K562 (cell line): ENCODE results near the gene STUB1. TPM values are rescaled to one million over a fixed set of nuclear protein-coding genes. Genes with fewer than 3 reads are reported as not detected.
A peak's percentile ranks its signal among the peaks of the same experiment; 100 is the strongest.

ENCODE experiments used
- ATAC-seq: fragments of 200-7000 bp; cut with Tn5 transposase; 3 replicates; pipeline ENCODE4 v1.9.1; 2020; ENCODE audit warnings: moderate library complexity
- BruUV-seq: library from RNA; stranded (reverse); fragments of 400-500 nt; replicated peaks from 2 replicates; lab custom pipeline; 2021; lab: Mats Ljungman, UMichigan
- CTCF ChIA-PET: fragments of 300-600 bp; formaldehyde crosslinking; extraction: SDS; loops from one replicate; lab custom pipeline; 2021; ENCODE audit warnings: low intra/inter-chr PET ratio; lab: Yijun Ruan, JAX
- POLR2A ChIA-PET: fragments of 300-600, 350-650 bp; sonication (Branson Sonifier 250); formaldehyde crosslinking; extraction: SDS; loops from one replicate; lab custom pipeline; 2021; ENCODE audit warnings: antibody characterized with exemption, inconsistent platforms; lab: Yijun Ruan, JAX
- DNase-seq, 4 experiments: peaks; one replicate each; pipeline versions ENCODE4 v3.0.0 to v3.0.0-alpha.2; 2011 to 2018; ENCODE audit warnings: low spot score in 3 of 4, mixed read lengths in 3 of 4; ENCODE audit errors: extremely low read depth in 1 of 4
- FAIRE-seq: peaks from 2 replicates; lab custom pipeline; 2011; peaks lifted over from hg19 to GRCh38; lab: Jason Lieb, UNC
- H2AFZ ChIP-seq: 2 replicates; pipeline ENCODE4 v1.6.0; 2011; ENCODE audit warnings: low read depth, low read length, control low read depth, inconsistent platforms
- H3K27ac ChIP-seq: fragments of 200-600 bp; 3 replicates; pipeline ENCODE4 v1.8.0; 2011; ENCODE audit warnings: low read depth, mild to moderate bottlenecking, control low read depth, inconsistent platforms, low read length, moderate library complexity, mixed read lengths; ENCODE audit errors: extremely low read depth
- H3K27me3 ChIP-seq, 2 experiments: fragments of 300-600 bp in 1 of 2; 2 replicates in 1 of 2; 3 replicates in 1 of 2; pipeline versions ENCODE4 v1.6.0 to v1.8.0; 2011; ENCODE audit warnings: inconsistent platforms in 2 of 2, low read length in 2 of 2, mild to moderate bottlenecking in 1 of 2, mixed read lengths in 1 of 2, moderate library complexity in 1 of 2; ENCODE audit not compliant: control insufficient read depth in 2 of 2, insufficient read depth in 2 of 2
- H3K36me3 ChIP-seq: fragments of 300-600 bp; 3 replicates; pipeline ENCODE4 v1.8.0; 2011; ENCODE audit warnings: mild to moderate bottlenecking, low read length, inconsistent platforms; ENCODE audit not compliant: control insufficient read depth, insufficient read depth
- H3K4me1 ChIP-seq, 2 experiments: fragments of 200-600 bp in 1 of 2; replicated peaks in 1 of 2; 2 replicates in 1 of 2; 3 replicates in 1 of 2; pipeline versions ENCODE4 v1.5.1 to v1.8.0; 2011; ENCODE audit warnings: inconsistent platforms in 2 of 2, low read length in 2 of 2, mild to moderate bottlenecking in 1 of 2, mixed read lengths in 1 of 2, moderate library complexity in 1 of 2; ENCODE audit not compliant: control insufficient read depth in 2 of 2, insufficient read depth in 2 of 2
- H3K4me2 ChIP-seq: 2 replicates; pipeline ENCODE4 v1.6.1; 2011; ENCODE audit warnings: low read length, control low read depth, inconsistent platforms, mixed read lengths; ENCODE audit not compliant: insufficient read depth
- H3K4me3 ChIP-seq: fragments of 200-600 bp; sonication (generic), shearing (Covaris generic); 2 replicates; pipeline ENCODE4 v1.5.1; 2016; ENCODE audit warnings: control low read depth, inconsistent platforms
- H3K79me2 ChIP-seq: fragments of 200-600 bp; 3 replicates; pipeline ENCODE4 v1.8.0; 2011; ENCODE audit warnings: low read length, inconsistent platforms; ENCODE audit not compliant: control insufficient read depth, insufficient read depth
- H3K9ac ChIP-seq, 2 experiments: 2 replicates each; pipeline versions ENCODE4 v1.6.0 to v1.6.1; 2011; ENCODE audit warnings: low read depth in 2 of 2, low read length in 2 of 2, control low read depth in 1 of 2, inconsistent platforms in 1 of 2, mild to moderate bottlenecking in 1 of 2, mixed read lengths in 1 of 2; ENCODE audit not compliant: insufficient read depth in 1 of 2
- H3K9me1 ChIP-seq: one replicate; pipeline ENCODE4 v1.6.0; 2011; ENCODE audit warnings: inconsistent platforms, mild to moderate bottlenecking, low read length, moderate library complexity; ENCODE audit not compliant: control insufficient read depth, insufficient read depth
- H3K9me3 ChIP-seq: replicated peaks from 2 replicates; pipeline ENCODE4 v1.5.1; 2011; ENCODE audit warnings: low read depth, low read length, inconsistent platforms; ENCODE audit not compliant: control insufficient read depth, insufficient read depth
- H4K20me1 ChIP-seq: replicated peaks from 2 replicates; pipeline ENCODE4 v1.6.1; 2011; ENCODE audit warnings: low read length, inconsistent platforms, mixed read lengths; ENCODE audit not compliant: control insufficient read depth, insufficient read depth
- AFF1 ChIP-seq, 2 experiments: fragments of 450-650 bp; IDR thresholded peaks; 2 replicates each; pipeline ENCODE4 v1.6.1; 2018; ENCODE audit warnings: mild to moderate bottlenecking in 2 of 2, low read depth in 1 of 2; ENCODE audit not compliant: partially characterized antibody in 2 of 2
- CREB1 ChIP-seq, 2 experiments: sonication (generic) in 1 of 2; formaldehyde crosslinking in 1 of 2; IDR thresholded peaks; 2 replicates each; pipeline versions ENCODE4 v1.6.1 to v1.8.0; 2012 to 2022; ENCODE audit warnings: inconsistent platforms in 1 of 2, mild to moderate bottlenecking in 1 of 2, missing genetic modification reagents in 1 of 2, moderate library complexity in 1 of 2
- FOXA1 ChIP-seq: fragments of 450-650 bp; IDR thresholded peaks from 2 replicates; pipeline ENCODE4 v1.6.1; 2016; ENCODE audit warnings: mild to moderate bottlenecking, borderline replicate concordance
- GATA2 ChIP-seq: sonication (generic); formaldehyde crosslinking; IDR thresholded peaks from 2 replicates; pipeline ENCODE4 v1.4.0; 2020; ENCODE audit warnings: mild to moderate bottlenecking, missing genetic modification reagents
- HMGN3 ChIP-seq: IDR thresholded peaks from 2 replicates; pipeline ENCODE4 v1.6.1; 2011; ENCODE audit warnings: borderline replicate concordance, low read depth, mild to moderate bottlenecking, mixed read lengths, low read length; ENCODE audit not compliant: insufficient read length; ENCODE audit errors: extremely low read depth
- JUNB ChIP-seq: fragments of 450-650 bp; formaldehyde crosslinking; conservative IDR thresholded peaks from 2 replicates; pipeline ENCODE4 v1.4.0; 2020; ENCODE audit warnings: mild to moderate bottlenecking
- KDM1A ChIP-seq, 2 experiments: fragments of 450-650 bp; IDR thresholded peaks; 2 replicates each; pipeline ENCODE4 v1.6.1; 2016; ENCODE audit warnings: mild to moderate bottlenecking in 2 of 2
- POU5F1 ChIP-seq: fragments of 150-350 bp; IDR thresholded peaks from 2 replicates; pipeline ENCODE4 v1.6.1; 2014; ENCODE audit warnings: borderline replicate concordance, low read length, low read depth, mild to moderate bottlenecking; ENCODE audit not compliant: partially characterized antibody
- RBM17 ChIP-seq: fragments of 200-400 bp; formaldehyde crosslinking; IDR thresholded peaks from 2 replicates; pipeline ENCODE4 v1.6.1; 2017; ENCODE audit warnings: low read depth, mild to moderate bottlenecking, low read length, borderline replicate concordance
- TBL1XR1 ChIP-seq, 2 experiments: IDR thresholded peaks; 2 replicates each; pipeline ENCODE4 v1.6.1; 2012; ENCODE audit warnings: improper control_type of control experiment in 2 of 2, low read length in 2 of 2, mild to moderate bottlenecking in 1 of 2
- ZNF212 ChIP-seq: fragments of 450-650 bp; formaldehyde crosslinking; IDR thresholded peaks from 2 replicates; pipeline ENCODE4 v1.4.0; 2020; ENCODE audit warnings: mild to moderate bottlenecking
- ZNF274 ChIP-seq: IDR thresholded peaks from 2 replicates; pipeline ENCODE4 v1.6.1; 2011; ENCODE audit warnings: low read depth, mild to moderate bottlenecking, low read length, moderate library complexity, borderline replicate concordance
- WGBS: fragments of 100-300 bp; shearing (Covaris generic); methylation state at CpG from one replicate; pipeline ENCODE4 v1.1.6; 2016; ENCODE audit warnings: low coverage, mixed read lengths; ENCODE audit not compliant: insufficient coverage; ENCODE audit errors: missing lambda C conversion rate; 5-methylcytosine and 5-hydroxymethylcytosine counted together
- in situ Hi-C: fragments of 300-500 bp; cut with MboI; formaldehyde crosslinking; loops from 4 replicates; pipeline ENCODE4 v1.15.0; 2018; ENCODE audit warnings: inconsistent platforms, mixed read lengths
- intact Hi-C: fragments of 100-400 bp; cut with micrococcal nuclease; formaldehyde crosslinking; loops from 2 replicates; pipeline ENCODE4 v1.14.2; 2022
- polyA plus RNA-seq, 8 experiments: library from polyadenylated mRNA; depleted of rRNA in 4 of 8; stranded (reverse) in 5 of 8; unstranded in 3 of 8; fragments of >200 nt; fragmentation: Nextera tagmentation in 2 of 8; fragmentation: Illumina TruSeq in 1 of 8; extraction: Ambion mirVana in 2 of 8; extraction: Trizol in 1 of 8; gene quantifications; 2 replicates each; pipeline versions ENCODE4 v1.2.1 to v1.2.3, GENCODE V29; 2011 to 2014; ENCODE audit warnings: inconsistent platforms in 1 of 8, missing spikeins in 1 of 8
- total RNA-seq, 7 experiments: library from RNA; depleted of rRNA in 6 of 7; stranded (reverse); fragments of >200 nt in 6 of 7; fragmentation: Illumina TruSeq in 2 of 7; extraction: Trizol in 2 of 7; gene quantifications; 2 replicates each; pipeline versions ENCODE4 v1.2.1 to v1.2.3, GENCODE V29; 2011 to 2021; ENCODE audit warnings: low replicate concordance in 1 of 7
- TF ChIP-seq, protein P1 (sequence below): sonication (generic); formaldehyde crosslinking; IDR thresholded peaks from 2 replicates; pipeline ENCODE4 v1.8.1; 2023; ENCODE audit warnings: mild to moderate bottlenecking, missing genetic modification reagents

The STUB1 gene
- total and polyA plus RNA-seq, 9 of the 15 experiments (the other 6 are each of a cell fraction or from before 2014, with no cell fraction given): 10.6 to 251 (median 152) TPM

- Histone ChIP-seq H3K4me1 (peaks cover 10 to 98% of the 10 kb centered on the region in 2 experiments; a peak in 4 of 5 replicates), H4K20me1 (no peaks in the 10 kb centered on the region; the same call in 1 of the 2 replicates), H3K9ac (peak overlapping the region; percentile 96 to 99), H3K27me3 (no peaks in the 10 kb centered on the region), H3K9me3 (no peaks in the 10 kb centered on the region), H3K79me2 (peaks cover 42% of the 10 kb centered on the region), H3K27ac (peak overlapping the region; percentile 97), H3K4me3 (peak overlapping the region; percentile 100), H3K4me2 (peak overlapping the region; percentile 90), H3K36me3 (peaks cover 29% of the 10 kb centered on the region; the same call in 2 of the 3 replicates), H2AFZ (peak overlapping the region; percentile 99), H3K9me1 (peaks cover 3% of the 10 kb centered on the region)
- 3% methylated on average over 46 of the region's 51 CpGs for WGBS
- ChIA-PET POLR2A (interaction anchor here (0.6 to 4.5 kb wide), 12 partner anchors 8 to 369 kb away, joined by 3 to 25 read pairs (median 3); partner anchors contain the start of gene CIAO3), CTCF (no interaction called here)
- FAIRE-seq: peak; percentile 69
- ATAC-seq: peak; percentile 3
- in situ Hi-C loops: no loop called here
- TSS peak; percentile 75 for BruUV-seq
- peak; percentile 43 to 61 (median 50) for DNase-seq
- intact Hi-C loops: no loop called here
- TF ChIP-seq POU5F1: no peak
- no peak for TF ChIP-seq FOXA1
- TF ChIP-seq ZNF212 (CRISPR knock-in tag): no peak
- TF ChIP-seq ZNF274: no peak
- no peak for TF ChIP-seq AFF1 (IDR thresholded peaks at IDR 0.05; ENCODE audit: low read depth in 1 of 2, partially characterized antibody in 2 of 2)
- peak; percentile 84 for TF ChIP-seq GATA2 (CRISPR knock-in tag)
- TF ChIP-seq, protein P1, sequence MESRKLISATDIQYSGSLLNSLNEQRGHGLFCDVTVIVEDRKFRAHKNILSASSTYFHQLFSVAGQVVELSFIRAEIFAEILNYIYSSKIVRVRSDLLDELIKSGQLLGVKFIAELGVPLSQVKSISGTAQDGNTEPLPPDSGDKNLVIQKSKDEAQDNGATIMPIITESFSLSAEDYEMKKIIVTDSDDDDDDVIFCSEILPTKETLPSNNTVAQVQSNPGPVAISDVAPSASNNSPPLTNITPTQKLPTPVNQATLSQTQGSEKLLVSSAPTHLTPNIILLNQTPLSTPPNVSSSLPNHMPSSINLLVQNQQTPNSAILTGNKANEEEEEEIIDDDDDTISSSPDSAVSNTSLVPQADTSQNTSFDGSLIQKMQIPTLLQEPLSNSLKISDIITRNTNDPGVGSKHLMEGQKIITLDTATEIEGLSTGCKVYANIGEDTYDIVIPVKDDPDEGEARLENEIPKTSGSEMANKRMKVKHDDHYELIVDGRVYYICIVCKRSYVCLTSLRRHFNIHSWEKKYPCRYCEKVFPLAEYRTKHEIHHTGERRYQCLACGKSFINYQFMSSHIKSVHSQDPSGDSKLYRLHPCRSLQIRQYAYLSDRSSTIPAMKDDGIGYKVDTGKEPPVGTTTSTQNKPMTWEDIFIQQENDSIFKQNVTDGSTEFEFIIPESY (CRISPR knock-in tag): 0 out of 2 replicates have a peak, but pooled peaks have one; percentile 25
- TF ChIP-seq CREB1 (IDR thresholded peaks at IDR 0.05): no peak
- TF ChIP-seq CREB1 (CRISPR knock-in tag; IDR thresholded peaks at IDR 0.05): 0 out of 2 replicates have a peak, but pooled peaks have one; percentile 21
- TF ChIP-seq TBL1XR1 (IDR thresholded peaks at IDR 0.05; ENCODE audit: low read length in 2 of 2): no peak
- TF ChIP-seq HMGN3: peak; percentile 1
- no peak for TF ChIP-seq JUNB (CRISPR knock-in tag)
- no peak for TF ChIP-seq RBM17
- no peak for TF ChIP-seq KDM1A (IDR thresholded peaks at IDR 0.05)
These were observed 41.7 kb downstream of the STUB1 start for GRCh38 chr16:721765-722540.
